HEK293 (cell line): Measurements from ENCODE around the gene POLR2L.

Source experiments
- CTCF ChIA-PET: fragments of 350-600 bp; formaldehyde crosslinking; extraction: SDS; loops from one replicate; lab custom pipeline; 2021; ENCODE audit warnings: antibody characterized with exemption; lab: Yijun Ruan, JAX
- POLR2A ChIA-PET: fragments of 300-600 bp; formaldehyde crosslinking; extraction: SDS; loops from one replicate; lab custom pipeline; 2020; ENCODE audit warnings: antibody characterized with exemption, inconsistent platforms; lab: Yijun Ruan, JAX
- H3K27ac ChIP-seq: fragments of 200-500 bp; sonication (Bioruptor generic); 2 replicates; pipeline ENCODE4 v1.5.1; 2014; ENCODE audit warnings: low read depth, low read length, control low read depth, inconsistent platforms; ENCODE audit errors: extremely low read depth
- H3K36me3 ChIP-seq, 2 experiments: fragments of 200-500 bp in 1 of 2; sonication (Bioruptor generic) in 1 of 2; 1 replicate in 1 of 2; 2 replicates in 1 of 2; pipeline ENCODE4 v1.5.1; 2014 to 2017; ENCODE audit warnings: inconsistent platforms in 2 of 2, low read length in 2 of 2; ENCODE audit not compliant: control insufficient read depth in 2 of 2, insufficient read depth in 1 of 2
- H3K4me1 ChIP-seq: fragments of 200-500 bp; sonication (Bioruptor generic); 2 replicates; pipeline ENCODE4 v1.5.1; 2014; ENCODE audit warnings: mild to moderate bottlenecking, low read length, inconsistent platforms; ENCODE audit not compliant: control insufficient read depth, insufficient read depth
- H3K4me3 ChIP-seq: 2 replicates; pipeline ENCODE4 v1.5.1; 2011; ENCODE audit warnings: low read depth, mild to moderate bottlenecking, control low read depth, low read length, moderate library complexity
- H3K9me3 ChIP-seq: fragments of 200-500 bp; sonication (Bioruptor generic); 2 replicates; pipeline ENCODE4 v1.5.1; 2014; ENCODE audit warnings: low read depth, low read length, inconsistent platforms; ENCODE audit not compliant: control insufficient read depth, insufficient read depth
- GLI4 ChIP-seq: fragments of 450-650 bp; formaldehyde crosslinking; IDR thresholded peaks from 2 replicates; pipeline ENCODE4 v1.5.1; 2016; ENCODE audit warnings: missing biosample characterization, missing genetic modification characterization
- GLIS2 ChIP-seq: fragments of 450-650 bp; formaldehyde crosslinking; IDR thresholded peaks from 2 replicates; pipeline ENCODE4 v1.5.1; 2016; ENCODE audit warnings: missing biosample characterization, missing genetic modification characterization
- IKZF3 ChIP-seq: fragments of 450-650 bp; IDR thresholded peaks from 2 replicates; pipeline ENCODE4 v1.5.0; 2018; ENCODE audit warnings: missing biosample characterization, mild to moderate bottlenecking, missing genetic modification characterization, moderate library complexity
- KLF7 ChIP-seq: fragments of 450-650 bp; formaldehyde crosslinking; IDR thresholded peaks from 2 replicates; pipeline ENCODE4 v1.5.1; 2016; ENCODE audit warnings: missing biosample characterization, missing genetic modification characterization, borderline replicate concordance
- MZF1 ChIP-seq: fragments of 450-650 bp; formaldehyde crosslinking; IDR thresholded peaks from 2 replicates; pipeline ENCODE4 v1.5.1; 2017; ENCODE audit warnings: missing biosample characterization, missing genetic modification characterization, borderline replicate concordance
- PRDM1 ChIP-seq: fragments of 450-650 bp; formaldehyde crosslinking; IDR thresholded peaks from 2 replicates; pipeline ENCODE4; 2016; ENCODE audit warnings: missing biosample characterization, missing genetic modification characterization
- SALL2 ChIP-seq: fragments of 450-650 bp; formaldehyde crosslinking; IDR thresholded peaks from 2 replicates; pipeline ENCODE4 v1.5.0; 2017; ENCODE audit warnings: missing biosample characterization, mild to moderate bottlenecking, missing genetic modification characterization, borderline replicate concordance
- SP2 ChIP-seq: fragments of 450-650 bp; formaldehyde crosslinking; IDR thresholded peaks from 2 replicates; pipeline ENCODE4 v1.5.1; 2016; ENCODE audit warnings: missing biosample characterization, missing genetic modification characterization
- SP3 ChIP-seq: fragments of 450-650 bp; formaldehyde crosslinking; IDR thresholded peaks from 2 replicates; pipeline ENCODE4 v1.5.1; 2016; ENCODE audit warnings: missing biosample characterization, missing genetic modification characterization
- ZBTB17 ChIP-seq: fragments of 450-650 bp; formaldehyde crosslinking; IDR thresholded peaks from 2 replicates; pipeline ENCODE4 v1.5.1; 2016; ENCODE audit warnings: missing biosample characterization, missing genetic modification characterization
- ZBTB21 ChIP-seq: fragments of 450-650 bp; formaldehyde crosslinking; IDR thresholded peaks from 2 replicates; pipeline ENCODE4 v1.5.1; 2017; ENCODE audit warnings: missing biosample characterization, missing genetic modification characterization
- ZIC2 ChIP-seq: fragments of 450-650 bp; formaldehyde crosslinking; IDR thresholded peaks from 2 replicates; pipeline ENCODE4 v1.5.1; 2016; ENCODE audit warnings: missing biosample characterization, missing genetic modification characterization
- ZNF10 ChIP-seq: fragments of 450-650 bp; formaldehyde crosslinking; IDR thresholded peaks from 2 replicates; pipeline ENCODE4 v1.5.1; 2017; ENCODE audit warnings: missing biosample characterization, missing genetic modification characterization
- ZNF239 ChIP-seq: fragments of 450-650 bp; formaldehyde crosslinking; IDR thresholded peaks from 2 replicates; pipeline ENCODE4 v1.5.1; 2016; ENCODE audit warnings: missing biosample characterization, missing genetic modification characterization
- ZNF292 ChIP-seq: fragments of 450-650 bp; formaldehyde crosslinking; IDR thresholded peaks from 2 replicates; pipeline ENCODE4 v1.5.1; 2016; ENCODE audit warnings: low read depth, missing biosample characterization, missing genetic modification characterization, borderline replicate concordance
- ZNF341 ChIP-seq: fragments of 450-650 bp; formaldehyde crosslinking; IDR thresholded peaks from 2 replicates; pipeline ENCODE4; 2016; ENCODE audit warnings: low read depth, missing biosample characterization, missing genetic modification characterization
- ZNF366 ChIP-seq: fragments of 450-650 bp; formaldehyde crosslinking; conservative IDR thresholded peaks from 2 replicates; pipeline ENCODE4 v1.5.1; 2016; ENCODE audit warnings: missing biosample characterization, missing genetic modification characterization
- ZNF433 ChIP-seq: fragments of 450-650 bp; formaldehyde crosslinking; IDR thresholded peaks from 2 replicates; pipeline ENCODE4 v1.5.1; 2016; ENCODE audit warnings: missing biosample characterization, missing genetic modification characterization, low read depth
- ZNF510 ChIP-seq: fragments of 450-650 bp; formaldehyde crosslinking; IDR thresholded peaks from 2 replicates; pipeline ENCODE4 v1.5.1; 2018; ENCODE audit warnings: mild to moderate bottlenecking, missing genetic modification characterization, missing biosample characterization; ENCODE audit not compliant: insufficient replicate concordance
- ZNF529 ChIP-seq: fragments of 450-650 bp; formaldehyde crosslinking; IDR thresholded peaks from 2 replicates; pipeline ENCODE4 v1.5.1; 2017; ENCODE audit warnings: missing genetic modification characterization, missing biosample characterization; ENCODE audit not compliant: insufficient replicate concordance
- ZNF558 ChIP-seq: fragments of 450-650 bp; formaldehyde crosslinking; IDR thresholded peaks from 2 replicates; pipeline ENCODE4 v1.5.1; 2016; ENCODE audit warnings: missing biosample characterization, missing genetic modification characterization
- ZNF600 ChIP-seq: fragments of 450-650 bp; formaldehyde crosslinking; IDR thresholded peaks from 2 replicates; pipeline ENCODE4 v1.5.1; 2016; ENCODE audit warnings: missing biosample characterization, missing genetic modification characterization
- ZNF629 ChIP-seq: fragments of 450-650 bp; formaldehyde crosslinking; IDR thresholded peaks from 2 replicates; pipeline ENCODE4 v1.5.1; 2017; ENCODE audit warnings: missing biosample characterization, missing genetic modification characterization
- ZNF645 ChIP-seq: fragments of 450-650 bp; formaldehyde crosslinking; IDR thresholded peaks from 2 replicates; pipeline ENCODE4; 2016; ENCODE audit warnings: missing biosample characterization, missing genetic modification characterization
- ZNF692 ChIP-seq: fragments of 450-650 bp; formaldehyde crosslinking; IDR thresholded peaks from 2 replicates; pipeline ENCODE4 v1.5.1; 2016; ENCODE audit warnings: missing biosample characterization, missing genetic modification characterization
- ZNF747 ChIP-seq: fragments of 450-650 bp; formaldehyde crosslinking; IDR thresholded peaks from 2 replicates; pipeline ENCODE4 v1.5.1; 2016; ENCODE audit warnings: missing biosample characterization, missing genetic modification characterization
- TF ChIP-seq, protein P1 (sequence below): fragments of 450-650 bp; IDR thresholded peaks from 2 replicates; pipeline ENCODE4 v1.5.1; 2018; ENCODE audit warnings: missing biosample characterization, missing genetic modification characterization

POLR2L gene

DNA sequence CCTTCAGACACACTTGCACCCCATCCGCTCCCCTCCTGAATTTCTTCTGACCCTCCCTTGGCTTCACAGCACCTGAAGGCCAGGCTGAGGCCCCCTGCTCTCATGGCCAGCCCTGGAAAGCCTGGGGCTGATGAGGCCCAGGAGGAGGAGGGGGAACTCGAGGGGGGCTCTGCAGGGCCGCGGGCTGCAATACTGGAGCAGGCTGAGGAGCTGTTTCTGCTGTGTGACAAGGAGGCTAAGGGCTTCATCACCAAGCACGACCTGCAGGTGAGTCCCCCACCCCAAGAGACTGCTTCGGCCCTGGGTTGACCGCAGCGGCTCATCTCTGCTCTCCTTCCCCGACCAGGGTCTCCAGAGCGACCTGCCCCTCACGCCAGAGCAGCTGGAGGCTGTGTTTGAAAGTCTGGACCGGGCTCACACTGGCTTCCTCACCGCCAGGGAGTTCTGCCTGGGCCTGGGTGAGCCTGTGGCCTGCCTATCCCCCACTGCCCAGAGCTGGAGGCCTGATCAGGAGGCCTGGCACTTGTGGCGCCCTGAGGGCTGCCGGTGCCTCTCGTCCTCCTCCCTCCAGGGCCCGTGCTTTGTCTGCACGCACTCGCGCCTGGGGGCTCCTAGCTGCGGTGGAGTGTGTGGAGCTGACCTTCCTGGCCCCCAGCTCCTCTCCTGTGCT, 13.7 kb downstream of the POLR2L start:
- no peaks in the 10 kb centered on the region for H3K9me3 ChIP-seq
- H3K4me3 ChIP-seq = no peak overlapping the region
- ChIA-PET POLR2A (interaction anchor here (1.0 to 15.0 kb wide), 4 partner anchors 8 to 38 kb away, joined by 3 to 202 read pairs (median 38); partner anchors contain the start of genes CEND1, PNPLA2, POLR2L and TSPAN4), CTCF (interaction anchor here (0.6 to 1.3 kb wide), 3 partner anchors 17 to 223 kb away, joined by 3 to 5 read pairs (median 3); no protein-coding TSS in a partner anchor)
- H3K36me3 ChIP-seq = peaks cover 0 to 25% of the 10 kb centered on the region in 2 experiments; a peak in 1 of 3 replicates
- TF ChIP-seq PRDM1 (tag by site-specific recombination) = no peak
- TF ChIP-seq MZF1 (tag by site-specific recombination) = no peak
- TF ChIP-seq ZBTB17 (tag by site-specific recombination) = 0 out of 2 replicates have a peak, but pooled peaks have one; percentile 16
- peak; percentile 29; the same call in 1 of the 2 replicates for TF ChIP-seq GLIS2
- no peak for TF ChIP-seq SP2 (tag by site-specific recombination)
- 0 out of 2 replicates have a peak, but pooled peaks have one; percentile 16 for TF ChIP-seq ZIC2 (tag by site-specific recombination)
- 0 out of 2 replicates have a peak, but pooled peaks have one; percentile 6 for TF ChIP-seq ZNF600 (tag by site-specific recombination)
- no peaks in the 10 kb centered on the region for H3K4me1 ChIP-seq
- H3K27ac ChIP-seq = no peak overlapping the region

GRCh38 chr11:827897-828192, 14.5 kb downstream of the POLR2L start, which contains the start of gene CRACR2B:
TSS of gene CRACR2B (plus strand) at chr11:827919. CDS start at chr11:828608, 689 bp downstream.
- ChIA-PET CTCF (interaction anchor here (0.7 to 1.0 kb wide), 3 partner anchors 10 to 462 kb away, joined by 3 to 4 read pairs (median 3); no protein-coding TSS in a partner anchor), POLR2A (interaction anchor here (1.0 to 15.0 kb wide), 4 partner anchors 9 to 38 kb away, joined by 3 to 202 read pairs (median 38); partner anchors contain the start of genes CEND1, PNPLA2, POLR2L and TSPAN4)
- Histone ChIP-seq H3K9me3 (no peaks in the 10 kb centered on the region), H3K4me1 (no peaks in the 10 kb centered on the region), H3K27ac (no peak within 1 kb of the TSS), H3K36me3 (peaks cover 0 to 30% of the 10 kb centered on the region in 2 experiments; a peak in 2 of 3 replicates), H3K4me3 (peak within 1 kb of the TSS; percentile 28)
- no peak for TF ChIP-seq ZNF645 (tag by site-specific recombination)
- no peak for TF ChIP-seq ZNF292
- TF ChIP-seq, protein P1, sequence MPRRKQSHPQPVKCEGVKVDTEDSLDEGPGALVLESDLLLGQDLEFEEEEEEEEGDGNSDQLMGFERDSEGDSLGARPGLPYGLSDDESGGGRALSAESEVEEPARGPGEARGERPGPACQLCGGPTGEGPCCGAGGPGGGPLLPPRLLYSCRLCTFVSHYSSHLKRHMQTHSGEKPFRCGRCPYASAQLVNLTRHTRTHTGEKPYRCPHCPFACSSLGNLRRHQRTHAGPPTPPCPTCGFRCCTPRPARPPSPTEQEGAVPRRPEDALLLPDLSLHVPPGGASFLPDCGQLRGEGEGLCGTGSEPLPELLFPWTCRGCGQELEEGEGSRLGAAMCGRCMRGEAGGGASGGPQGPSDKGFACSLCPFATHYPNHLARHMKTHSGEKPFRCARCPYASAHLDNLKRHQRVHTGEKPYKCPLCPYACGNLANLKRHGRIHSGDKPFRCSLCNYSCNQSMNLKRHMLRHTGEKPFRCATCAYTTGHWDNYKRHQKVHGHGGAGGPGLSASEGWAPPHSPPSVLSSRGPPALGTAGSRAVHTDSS (tag by site-specific recombination) = no peak
- TF ChIP-seq ZNF433 (tag by site-specific recombination) = no peak
- no peak for TF ChIP-seq SP3
- TF ChIP-seq ZNF510 (tag by site-specific recombination) = no peak
- TF ChIP-seq ZNF239 = no peak
- TF ChIP-seq KLF7 (tag by site-specific recombination) = no peak
- TF ChIP-seq ZNF10 (tag by site-specific recombination) = no peak

DNA sequence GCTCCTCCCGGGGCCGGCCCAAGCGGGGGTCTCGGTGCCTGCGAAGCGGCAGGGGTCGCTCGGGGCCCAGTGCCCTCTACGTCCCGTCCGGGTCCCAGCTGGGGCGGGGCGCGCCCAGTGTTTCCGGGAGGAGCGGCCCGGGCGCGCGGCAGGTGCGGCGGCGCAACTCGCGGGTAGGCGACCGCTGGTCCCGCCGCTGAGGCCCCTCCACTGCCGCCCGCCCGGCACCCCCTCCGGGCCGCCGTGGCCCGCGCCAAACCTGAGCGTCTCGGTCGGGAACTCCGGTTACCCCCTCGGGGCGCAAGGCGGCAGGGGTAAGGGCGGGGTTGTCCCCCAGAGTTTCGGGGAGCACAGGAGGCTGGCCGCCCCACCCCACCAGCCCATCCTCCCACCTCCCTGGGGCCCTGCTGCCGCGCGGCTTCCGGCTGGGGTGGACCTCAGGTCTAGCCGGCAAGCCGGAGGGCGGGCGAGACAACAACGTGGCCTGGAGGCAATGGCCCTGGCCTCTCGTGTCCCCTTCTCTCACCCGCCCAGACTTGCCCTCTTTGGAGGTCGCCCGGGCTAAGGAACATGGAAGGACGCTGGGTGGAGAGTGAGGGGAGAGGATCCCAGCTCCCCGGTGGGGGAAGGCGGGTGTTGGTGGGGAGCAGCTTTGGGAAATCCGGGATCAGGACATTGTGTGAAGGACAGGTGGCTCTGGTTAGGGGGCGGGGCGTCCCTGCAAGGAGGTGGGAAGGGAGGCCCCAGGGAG, 15.0 kb downstream of the POLR2L start:
- H3K9me3 ChIP-seq = no peaks in the 10 kb centered on the region
- no peaks in the 10 kb centered on the region for H3K4me1 ChIP-seq
- H3K27ac ChIP-seq = no peak overlapping the region
- H3K36me3 ChIP-seq = peaks cover 0 to 33% of the 10 kb centered on the region in 2 experiments; a peak in 2 of 3 replicates
- peak overlapping the region; percentile 28 for H3K4me3 ChIP-seq
- POLR2A ChIA-PET = interaction anchor here (1.0 to 15.0 kb wide), 4 partner anchors 9 to 37 kb away, joined by 3 to 202 read pairs (median 38); partner anchors contain the start of genes CEND1, PNPLA2, POLR2L and TSPAN4
- CTCF ChIA-PET = interaction anchor here (0.7 to 1.0 kb wide), 3 partner anchors 10 to 461 kb away, joined by 3 to 4 read pairs (median 3); no protein-coding TSS in a partner anchor
- TF ChIP-seq ZNF529 (no peak), ZNF747 (no peak), ZNF366 (0 out of 2 replicates have a peak, but pooled peaks have one; percentile 37), ZNF629 (tag by site-specific recombination) (no peak), SALL2 (tag by site-specific recombination) (no peak), ZNF341 (peak; percentile 56), ZNF558 (no peak), IKZF3 (no peak), GLI4 (tag by site-specific recombination) (no peak), ZNF692 (tag by site-specific recombination) (no peak; the same call in 1 of the 2 replicates), ZBTB21 (tag by site-specific recombination) (no peak)
